OCI-LY1 (cell line): ENCODE data around the gene PHF23.

Experiments
- H2AFZ ChIP-seq: fragments of 200-600 bp; sonication (generic), shearing (Covaris generic); 2 replicates; pipeline ENCODE4 v1.6.0; 2014; ENCODE audit warnings: antibody characterized with exemption, mild to moderate bottlenecking, low read length
- H3F3A ChIP-seq: fragments of 200-600 bp; sonication (generic), shearing (Covaris generic); 2 replicates; pipeline ENCODE4 v1.6.0; 2014; ENCODE audit warnings: mild to moderate bottlenecking, antibody characterized with exemption, low read length, moderate library complexity; ENCODE audit not compliant: insufficient read depth
- H3K27ac ChIP-seq: fragments of 200-600 bp; sonication (generic); 2 replicates; pipeline ENCODE4 v1.5.1; 2014; ENCODE audit warnings: low read length, mixed run types, mild to moderate bottlenecking, low read depth; ENCODE audit not compliant: poor library complexity, severe bottlenecking
- H3K27me3 ChIP-seq: fragments of 200-600 bp; sonication (generic); 2 replicates; pipeline ENCODE4 v1.6.0; 2014; ENCODE audit warnings: antibody characterized with exemption, mild to moderate bottlenecking, low read length, moderate library complexity; ENCODE audit not compliant: insufficient read depth
- H3K36me3 ChIP-seq: fragments of 200-600 bp; sonication (generic); 2 replicates; pipeline ENCODE4 v1.6.1; 2014; ENCODE audit warnings: mild to moderate bottlenecking, antibody characterized with exemption, low read length, moderate library complexity, mixed read lengths; ENCODE audit not compliant: insufficient read depth
- H3K4me1 ChIP-seq: fragments of 200-600 bp; sonication (generic); 2 replicates; pipeline ENCODE4 v1.5.1; 2014; ENCODE audit warnings: mild to moderate bottlenecking, low read length, moderate library complexity; ENCODE audit not compliant: insufficient read depth, severe bottlenecking
- H3K4me2 ChIP-seq: fragments of 200-600 bp; sonication (generic), shearing (Covaris generic); 2 replicates; pipeline ENCODE4 v1.6.1; 2014; ENCODE audit warnings: low read length
- H3K4me3 ChIP-seq: fragments of 200-600 bp; sonication (generic); 2 replicates; pipeline ENCODE4 v1.5.1; 2014; ENCODE audit warnings: low read length, low read depth, mild to moderate bottlenecking, mixed read lengths; ENCODE audit not compliant: poor library complexity, severe bottlenecking
- H3K79me2 ChIP-seq: fragments of 200-600 bp; shearing (Covaris generic); 2 replicates; pipeline ENCODE4 v1.6.1; 2016; ENCODE audit warnings: mixed run types, low read length, mixed read lengths; ENCODE audit not compliant: insufficient read depth
- H3K9ac ChIP-seq: fragments of 200-600 bp; sonication (generic), shearing (Covaris generic); 2 replicates; pipeline ENCODE4 v1.6.1; 2014; ENCODE audit warnings: mild to moderate bottlenecking, low read length, mixed read lengths
- H3K9me2 ChIP-seq: fragments of 200-600 bp; sonication (generic), shearing (Covaris generic); 2 replicates; pipeline ENCODE4 v1.6.1; 2014; ENCODE audit warnings: low read depth, mild to moderate bottlenecking, low read length, mixed read lengths
- H3K9me3 ChIP-seq: fragments of 200-600 bp; shearing (Covaris generic); 2 replicates; pipeline ENCODE4 v1.6.1; 2014; ENCODE audit warnings: low read length, mixed read lengths
- H4K20me1 ChIP-seq: fragments of 200-600 bp; sonication (generic), shearing (Covaris generic); 2 replicates; pipeline ENCODE4 v1.6.0; 2016; ENCODE audit warnings: mild to moderate bottlenecking, low read length; ENCODE audit not compliant: insufficient read depth
- EZH2 ChIP-seq: fragments of 200-600 bp; sonication (generic), shearing (Covaris generic); IDR thresholded peaks from 2 replicates; pipeline ENCODE4 v1.8.0; 2017; ENCODE audit warnings: borderline replicate concordance, mixed run types, mild to moderate bottlenecking, antibody characterized with exemption, low read length, moderate library complexity, mixed read lengths
- TF ChIP-seq, protein P1 (sequence below): fragments of 200-600 bp; sonication (generic), shearing (Covaris generic); IDR thresholded peaks from 2 replicates; pipeline ENCODE4 v1.5.1; 2017; ENCODE audit warnings: mild to moderate bottlenecking, antibody characterized with exemption, low read length, moderate library complexity, mixed read lengths

The PHF23 gene

DNA sequence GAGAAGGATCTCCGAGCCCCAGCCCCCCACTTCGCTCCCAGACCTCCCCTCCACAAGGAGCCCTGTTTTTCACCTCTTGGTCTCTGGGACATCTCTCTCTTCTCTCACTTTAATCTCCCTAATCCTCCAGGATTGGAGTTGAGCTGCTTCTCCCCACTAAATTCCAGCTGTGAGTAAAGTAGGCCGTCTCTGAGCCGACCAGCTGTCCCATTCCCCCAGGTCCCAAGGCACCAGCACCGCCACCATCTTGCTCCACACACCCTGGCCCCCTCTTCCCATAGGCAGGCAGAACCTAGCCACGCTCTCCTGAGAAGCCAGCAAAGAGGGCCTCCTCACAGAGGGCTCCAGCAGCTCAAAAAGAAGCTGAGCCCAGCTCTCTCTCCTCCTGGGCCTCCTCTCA lies 20.5 kb downstream of the PHF23 start:
- peaks cover 24% of the 10 kb centered on the region for H3K36me3 ChIP-seq
- no peaks in the 10 kb centered on the region for H4K20me1 ChIP-seq
- H3K79me2 ChIP-seq = no peaks in the 10 kb centered on the region
- H3F3A ChIP-seq = no peaks in the 10 kb centered on the region
- no peak overlapping the region; the same call in 1 of the 2 replicates for H3K9ac ChIP-seq
- H3K27me3 ChIP-seq = no peaks in the 10 kb centered on the region
- no peak overlapping the region for H3K4me2 ChIP-seq
- H3K4me3 ChIP-seq = no peak overlapping the region
- H3K27ac ChIP-seq = no peak overlapping the region
- no peak overlapping the region for H2AFZ ChIP-seq
- H3K9me2 ChIP-seq = no peaks in the 10 kb centered on the region
- TF ChIP-seq, protein P1, sequence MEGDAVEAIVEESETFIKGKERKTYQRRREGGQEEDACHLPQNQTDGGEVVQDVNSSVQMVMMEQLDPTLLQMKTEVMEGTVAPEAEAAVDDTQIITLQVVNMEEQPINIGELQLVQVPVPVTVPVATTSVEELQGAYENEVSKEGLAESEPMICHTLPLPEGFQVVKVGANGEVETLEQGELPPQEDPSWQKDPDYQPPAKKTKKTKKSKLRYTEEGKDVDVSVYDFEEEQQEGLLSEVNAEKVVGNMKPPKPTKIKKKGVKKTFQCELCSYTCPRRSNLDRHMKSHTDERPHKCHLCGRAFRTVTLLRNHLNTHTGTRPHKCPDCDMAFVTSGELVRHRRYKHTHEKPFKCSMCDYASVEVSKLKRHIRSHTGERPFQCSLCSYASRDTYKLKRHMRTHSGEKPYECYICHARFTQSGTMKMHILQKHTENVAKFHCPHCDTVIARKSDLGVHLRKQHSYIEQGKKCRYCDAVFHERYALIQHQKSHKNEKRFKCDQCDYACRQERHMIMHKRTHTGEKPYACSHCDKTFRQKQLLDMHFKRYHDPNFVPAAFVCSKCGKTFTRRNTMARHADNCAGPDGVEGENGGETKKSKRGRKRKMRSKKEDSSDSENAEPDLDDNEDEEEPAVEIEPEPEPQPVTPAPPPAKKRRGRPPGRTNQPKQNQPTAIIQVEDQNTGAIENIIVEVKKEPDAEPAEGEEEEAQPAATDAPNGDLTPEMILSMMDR = no peak
- TF ChIP-seq EZH2 = no peak
- H3K4me1 ChIP-seq = peaks cover 35% of the 10 kb centered on the region
- H3K9me3 ChIP-seq = no peaks in the 10 kb centered on the region

DNA sequence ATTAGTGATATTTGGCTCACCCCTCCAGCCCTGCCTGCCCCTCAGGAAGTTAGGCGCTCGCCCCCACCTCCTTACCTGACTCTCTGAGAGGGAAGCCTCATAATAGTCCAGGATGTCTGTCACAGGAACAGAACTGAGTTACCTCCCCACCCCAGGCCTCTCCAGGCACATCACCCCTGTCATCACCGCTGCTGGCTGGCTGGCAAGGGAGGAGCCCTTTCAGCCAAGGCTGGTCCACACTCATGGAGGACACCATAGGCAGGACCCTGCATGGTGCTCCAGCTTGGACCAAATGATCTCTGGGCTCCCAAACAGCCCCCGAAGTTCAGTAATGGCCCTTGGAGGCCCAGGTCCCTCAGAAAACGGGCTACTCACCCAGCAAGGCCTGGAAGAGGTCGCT lies 21.1 kb downstream of the PHF23 start:
- Histone ChIP-seq H3F3A (no peaks in the 10 kb centered on the region), H3K4me3 (no peak overlapping the region), H3K4me2 (no peak overlapping the region), H3K9me2 (no peaks in the 10 kb centered on the region), H3K27me3 (no peaks in the 10 kb centered on the region), H3K79me2 (no peaks in the 10 kb centered on the region), H3K36me3 (peaks cover 18% of the 10 kb centered on the region), H4K20me1 (no peaks in the 10 kb centered on the region), H3K9me3 (no peaks in the 10 kb centered on the region), H2AFZ (no peak overlapping the region), H3K4me1 (peaks cover 38% of the 10 kb centered on the region), H3K27ac (no peak overlapping the region), H3K9ac (no peak overlapping the region)
- TF ChIP-seq EZH2 = no peak
- TF ChIP-seq, protein P1 = no peak

DNA sequence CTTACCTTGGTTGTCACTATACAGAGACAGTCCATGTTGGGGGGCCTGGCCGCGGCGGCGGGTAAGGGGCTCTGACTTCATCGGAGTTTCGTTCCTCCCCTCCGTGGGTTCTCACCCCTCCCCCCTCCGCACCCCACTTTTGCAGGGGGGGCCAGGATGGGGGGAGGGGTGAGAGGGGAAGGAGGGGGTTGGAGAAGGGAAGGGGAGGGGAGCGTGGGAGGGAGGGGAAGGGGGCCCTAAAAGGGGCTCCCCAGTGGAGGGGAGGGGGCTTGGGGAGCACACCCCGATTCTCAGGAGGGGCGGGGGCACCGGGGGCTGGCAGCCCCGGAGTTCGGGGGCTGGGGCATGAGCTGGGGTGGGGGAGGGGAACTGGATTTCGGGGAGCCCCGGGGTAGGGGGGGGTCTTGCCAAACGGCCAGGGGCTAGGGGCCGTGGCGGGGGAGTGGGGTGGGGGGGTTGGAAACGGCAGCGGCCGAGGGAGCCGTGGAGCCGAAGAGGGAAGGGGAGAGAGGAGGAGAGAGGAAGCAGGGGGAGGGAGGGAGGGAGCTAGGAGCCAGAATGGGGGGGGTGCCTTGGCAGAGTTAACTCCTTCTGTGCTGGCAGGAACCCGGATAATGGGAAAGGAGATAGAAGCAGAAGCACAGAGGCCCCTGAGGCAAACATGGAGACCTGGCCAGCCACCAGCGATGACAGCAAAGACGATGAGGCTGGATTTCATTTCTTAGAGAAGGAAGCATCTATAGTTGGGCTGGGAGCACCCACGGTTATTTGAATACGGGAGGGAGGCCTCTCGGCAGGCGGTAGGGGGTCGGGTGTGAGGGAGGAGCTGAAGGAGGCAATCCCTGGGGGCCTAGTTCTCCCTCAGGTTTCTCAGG lies 21.9 kb downstream of the PHF23 start:
- Histone ChIP-seq H3K9me3 (no peaks in the 10 kb centered on the region), H3K27me3 (no peaks in the 10 kb centered on the region), H4K20me1 (no peaks in the 10 kb centered on the region), H3K4me3 (no peak overlapping the region), H3K79me2 (no peaks in the 10 kb centered on the region), H2AFZ (no peak overlapping the region), H3F3A (no peaks in the 10 kb centered on the region), H3K9ac (no peak overlapping the region), H3K36me3 (peaks cover 10% of the 10 kb centered on the region; the same call in 1 of the 2 replicates), H3K9me2 (no peaks in the 10 kb centered on the region), H3K4me1 (peaks cover 38% of the 10 kb centered on the region), H3K4me2 (no peak overlapping the region; the same call in 1 of the 2 replicates), H3K27ac (no peak overlapping the region)
- TF ChIP-seq, protein P1 = no peak
- TF ChIP-seq EZH2 = no peak
